ENCODE results near the gene MED7. TPM values are rescaled to one million over a fixed set of nuclear protein-coding genes. Genes with fewer than 3 reads are reported as not detected.
"Not testable (repeated sequence)": the region's sequence is repeated elsewhere in the genome, so short reads cannot be mapped to it uniquely, and the experiment has no call there.

Gene MED7
- total RNA-seq, result 11.2 TPM

GRCh38 chr5:157142317-157143126 lies at the start of gene MED7:
Gene MED7 (minus strand): TSS chr5:157142865. CDS start chr5:157139431, 3,434 bp downstream.
- peak; percentile 97 for DNase-seq (ENCODE audit: low spot score)

GRCh38 chr5:157189223-157189622 lies 46.6 kb upstream of the MED7 start:
- no peak for DNase-seq (ENCODE audit: low spot score)

- DNase-seq (ENCODE audit: low spot score), result no peak
Observed at GRCh38 chr5:157188270-157188669, 45.6 kb upstream of the MED7 start.

GRCh38 chr5:157187046-157187754 lies 44.5 kb upstream of the MED7 start:
- DNase-seq (ENCODE audit: low spot score), result no peak

- no peak for DNase-seq (ENCODE audit: low spot score)
Observed at GRCh38 chr5:157186309-157187045, 43.8 kb upstream of the MED7 start.

- DNase-seq (ENCODE audit: low spot score), result not testable (repeated sequence)
Observed at GRCh38 chr5:157185122-157185521, 42.5 kb upstream of the MED7 start.

GRCh38 chr5:157184117-157184670 lies 41.5 kb upstream of the MED7 start:
- no peak for DNase-seq (ENCODE audit: low spot score)

GRCh38 chr5:157182143-157182757 lies 39.6 kb upstream of the MED7 start:
- no peak for DNase-seq (ENCODE audit: low spot score)

GRCh38 chr5:157180374-157181264 lies 38.0 kb upstream of the MED7 start, which contains the start of gene ITK:
Gene ITK (plus strand): TSS chr5:157180840. CDS start chr5:157180978, 138 bp downstream.
- DNase-seq (ENCODE audit: low spot score), result no peak

GRCh38 chr5:157178966-157179365 lies 36.3 kb upstream of the MED7 start:
- no peak for DNase-seq (ENCODE audit: low spot score)

GRCh38 chr5:157177953-157178352 lies 35.3 kb upstream of the MED7 start:
- no peak for DNase-seq (ENCODE audit: low spot score)

GRCh38 chr5:157175071-157175612 lies 32.5 kb upstream of the MED7 start:
- DNase-seq (ENCODE audit: low spot score), result no peak

- no peak for DNase-seq (ENCODE audit: low spot score)
Observed at GRCh38 chr5:157172403-157172802, 29.7 kb upstream of the MED7 start.

GRCh38 chr5:157168286-157168685 lies 25.6 kb upstream of the MED7 start:
- no peak for DNase-seq (ENCODE audit: low spot score)

- no peak for DNase-seq (ENCODE audit: low spot score)
Observed at GRCh38 chr5:157167214-157167621, 24.6 kb upstream of the MED7 start.

GRCh38 chr5:157166214-157167213 lies 23.8 kb upstream of the MED7 start, which contains the start of gene GARIN3:
Gene GARIN3 (minus strand): TSS chr5:157166264. CDS start chr5:157166168, 96 bp downstream.
- DNase-seq (ENCODE audit: low spot score), result no peak

GRCh38 chr5:157165668-157166067 lies 23.0 kb upstream of the MED7 start:
- no peak for DNase-seq (ENCODE audit: low spot score)

- DNase-seq (ENCODE audit: low spot score), result no peak
Observed at GRCh38 chr5:157165261-157165660, 22.6 kb upstream of the MED7 start.

GRCh38 chr5:157164521-157164920 lies 21.9 kb upstream of the MED7 start:
- DNase-seq (ENCODE audit: low spot score), result no peak
